D341Med (cell line): ENCODE results near the gene SH3GLB2.
"Not testable (repeated sequence)": the region's sequence is repeated elsewhere in the genome, so short reads cannot be mapped to it uniquely, and the experiment has no call there.

Experiments used
- DNase-seq: peaks from one replicate; pipeline ENCODE4 v3.0.0; 2012; ENCODE audit warnings: low spot score

The SH3GLB2 gene

DNA sequence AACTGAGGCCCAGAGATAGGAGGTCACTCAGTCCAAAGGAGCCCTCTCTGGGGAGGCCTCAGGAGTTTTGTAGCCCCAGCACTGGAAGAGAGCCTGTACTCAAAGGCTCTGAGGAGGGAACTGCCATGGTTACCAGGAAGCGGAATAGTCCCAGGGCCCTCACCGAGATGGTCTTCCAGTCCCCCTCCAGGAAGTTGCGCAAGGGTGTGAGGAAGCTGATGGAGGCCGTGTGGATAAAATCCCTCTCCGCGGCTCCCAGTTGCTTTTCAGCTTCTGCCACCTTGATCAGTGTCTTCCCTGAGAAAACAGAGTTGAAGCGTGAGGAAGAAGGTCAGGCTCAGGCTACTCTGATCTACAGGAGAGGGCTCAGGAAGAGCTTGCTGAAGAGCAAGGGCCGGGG lies 13.5 kb downstream of the SH3GLB2 start:
- peak; percentile 7 for DNase-seq

DNA sequence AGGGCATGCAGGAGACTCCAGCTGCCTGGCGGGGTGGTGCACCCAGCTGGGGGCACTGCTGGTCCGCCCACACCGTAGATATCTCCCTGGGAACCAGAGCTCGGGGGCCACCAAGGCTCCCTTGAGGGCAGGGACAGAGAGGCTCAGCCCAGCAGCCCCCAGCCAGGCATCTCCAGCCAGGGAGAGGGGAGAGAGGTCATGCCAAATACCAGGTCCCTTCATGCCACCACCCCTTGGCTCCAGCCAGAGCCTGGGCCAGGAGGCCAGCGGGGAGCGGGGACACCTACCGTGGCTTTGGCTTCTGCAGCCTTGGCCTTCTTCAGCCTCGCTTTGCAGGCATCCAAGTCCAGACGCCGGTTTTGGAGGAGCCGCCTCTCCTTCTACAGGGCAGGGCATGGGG lies 14.0 kb downstream of the SH3GLB2 start:
- peak; percentile 8 for DNase-seq

DNA sequence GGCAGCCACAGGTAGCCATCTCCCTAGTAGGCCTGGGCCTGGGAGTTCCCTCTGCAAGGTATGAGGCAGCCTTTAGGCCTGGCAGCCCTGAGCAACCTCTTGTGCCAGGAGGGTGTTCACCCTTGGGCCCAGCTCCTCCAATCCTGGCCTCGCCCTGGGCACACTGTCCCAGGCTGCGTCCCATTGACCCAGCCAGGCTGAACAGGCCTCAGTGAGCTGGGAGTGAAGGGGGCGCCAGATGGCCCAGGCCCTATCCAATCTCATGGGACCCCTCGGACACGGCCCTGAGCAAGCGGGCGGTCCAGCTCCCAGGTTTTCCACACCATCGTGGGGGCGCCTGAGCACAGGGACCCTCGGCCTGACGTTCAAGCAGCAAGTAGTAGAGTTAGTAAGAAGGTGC lies 14.5 kb downstream of the SH3GLB2 start:
- DNase-seq = peak; percentile 25

DNA sequence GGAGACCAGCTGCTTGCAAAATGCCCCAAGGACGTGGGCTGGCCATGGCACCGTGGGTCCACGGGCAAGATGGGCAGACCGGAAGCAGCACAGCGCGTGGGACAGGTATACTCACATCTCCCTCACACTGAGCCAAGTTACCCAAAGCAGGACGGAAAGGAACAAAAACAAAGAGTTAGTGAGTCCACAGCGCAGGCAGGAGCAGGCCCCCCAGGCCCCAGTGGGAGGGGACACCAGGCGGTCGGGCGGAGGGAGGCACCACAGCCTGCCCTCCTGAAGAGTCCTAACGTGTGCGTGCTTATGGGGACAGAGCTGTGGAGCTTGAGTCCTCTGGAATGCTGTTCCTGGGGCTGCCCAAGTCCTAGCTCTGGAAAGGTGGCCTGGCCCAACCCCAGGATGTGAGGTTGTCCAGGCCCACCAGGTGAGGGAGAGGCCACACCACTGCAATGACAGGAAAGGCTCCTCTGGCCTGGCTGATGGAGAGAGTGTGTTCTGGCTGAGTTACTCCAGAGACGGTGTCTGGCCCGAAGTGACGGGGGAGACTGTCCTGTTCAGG lies 15.2 kb downstream of the SH3GLB2 start:
- DNase-seq = peak; percentile 25

DNA sequence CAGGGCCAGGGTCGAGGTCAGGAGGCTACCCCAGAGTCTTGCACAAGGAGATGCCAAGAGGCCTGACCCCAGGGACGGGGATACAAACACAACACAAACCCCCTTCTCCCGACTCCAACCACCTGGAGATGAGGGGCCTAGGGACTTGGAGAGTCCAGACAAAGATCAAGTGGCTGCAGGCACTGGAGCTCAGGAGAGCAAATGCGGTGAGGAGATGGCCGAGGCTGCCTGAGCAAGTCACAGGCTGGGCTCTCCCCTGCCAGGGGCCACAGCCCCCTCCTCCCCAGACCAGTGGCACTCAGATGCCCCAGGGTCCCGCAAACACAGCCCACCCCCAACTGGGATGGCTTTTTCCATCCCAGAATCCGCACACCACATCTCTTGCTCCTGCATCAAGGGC lies 15.8 kb downstream of the SH3GLB2 start:
- DNase-seq = peak; percentile 15

DNA sequence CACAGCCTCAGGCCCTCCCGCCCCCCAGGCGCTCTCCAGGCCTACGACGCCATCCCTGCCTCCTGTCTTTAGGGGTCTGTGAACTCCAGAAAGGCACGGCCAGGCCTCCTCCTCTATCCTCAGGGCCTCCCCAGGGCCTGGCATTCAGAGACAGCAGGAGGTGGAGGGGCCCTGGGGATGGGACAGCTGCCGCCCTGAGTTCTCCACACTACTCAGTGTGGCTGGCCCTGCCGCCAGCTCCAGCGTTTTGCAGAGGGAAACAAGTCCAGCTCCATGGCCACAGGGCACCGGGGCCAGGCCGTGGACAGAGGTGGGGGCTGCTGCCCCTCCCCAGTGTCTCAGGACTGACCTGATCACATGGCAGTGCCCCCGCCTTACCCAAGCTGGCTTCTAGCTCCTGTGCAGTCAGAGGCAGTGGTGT lies 16.4 kb downstream of the SH3GLB2 start:
- DNase-seq = peak; percentile 73

DNA sequence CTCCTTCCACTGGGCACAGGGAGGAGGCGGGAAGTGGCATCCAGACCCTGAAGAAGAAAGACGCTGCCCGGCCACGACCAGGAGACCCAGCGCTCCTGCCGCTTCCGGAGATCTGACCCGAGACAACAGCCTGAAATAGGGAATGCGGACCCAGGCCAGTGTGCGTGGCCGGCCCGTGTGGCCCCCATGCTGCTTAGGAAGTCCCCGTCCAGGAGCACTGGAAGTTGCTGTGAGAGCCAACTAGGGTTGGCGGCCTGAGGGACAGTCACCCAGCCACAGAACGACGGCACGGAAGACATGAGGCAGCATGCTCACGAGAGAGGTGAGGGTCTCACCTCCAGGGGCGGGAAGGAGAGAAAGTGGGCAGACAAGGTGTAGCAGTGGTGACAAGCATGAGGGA lies 17.0 kb downstream of the SH3GLB2 start:
- DNase-seq = no peak

DNA sequence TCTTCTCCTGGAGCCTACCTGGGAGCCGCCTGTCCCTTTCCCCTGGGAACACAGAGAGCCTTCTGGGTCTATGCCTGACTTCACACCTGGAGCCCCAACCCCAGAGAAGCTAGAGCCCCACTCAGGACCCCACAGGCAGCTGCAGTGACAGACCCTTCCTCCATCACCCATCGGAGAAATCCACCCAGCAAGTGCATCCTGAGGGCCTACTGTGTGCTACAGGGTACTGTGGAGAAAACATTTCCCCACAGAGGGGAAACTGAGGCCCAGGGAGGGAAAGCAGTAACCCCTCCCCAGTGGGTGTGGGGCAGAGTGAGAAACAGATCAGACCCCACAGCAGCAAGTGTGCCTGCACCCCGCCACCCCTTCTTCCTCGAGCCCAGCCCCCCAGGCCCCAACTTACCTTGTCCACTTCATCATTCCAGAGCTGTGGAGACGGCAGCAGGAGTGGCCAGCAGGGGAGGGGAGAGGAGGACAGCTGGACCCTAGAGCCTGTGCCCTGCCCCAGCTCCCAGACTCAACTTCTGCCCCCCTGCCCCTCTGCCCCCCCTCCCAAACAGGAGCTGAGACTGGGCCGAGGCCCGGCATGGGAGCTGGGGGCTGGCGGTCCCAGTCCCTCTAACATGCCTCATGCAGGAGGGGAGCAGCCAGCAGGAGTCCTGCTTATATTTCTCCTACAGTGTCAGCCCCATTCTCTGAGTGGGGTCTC lies 17.7 kb downstream of the SH3GLB2 start:
- peak; percentile 24 for DNase-seq

DNA sequence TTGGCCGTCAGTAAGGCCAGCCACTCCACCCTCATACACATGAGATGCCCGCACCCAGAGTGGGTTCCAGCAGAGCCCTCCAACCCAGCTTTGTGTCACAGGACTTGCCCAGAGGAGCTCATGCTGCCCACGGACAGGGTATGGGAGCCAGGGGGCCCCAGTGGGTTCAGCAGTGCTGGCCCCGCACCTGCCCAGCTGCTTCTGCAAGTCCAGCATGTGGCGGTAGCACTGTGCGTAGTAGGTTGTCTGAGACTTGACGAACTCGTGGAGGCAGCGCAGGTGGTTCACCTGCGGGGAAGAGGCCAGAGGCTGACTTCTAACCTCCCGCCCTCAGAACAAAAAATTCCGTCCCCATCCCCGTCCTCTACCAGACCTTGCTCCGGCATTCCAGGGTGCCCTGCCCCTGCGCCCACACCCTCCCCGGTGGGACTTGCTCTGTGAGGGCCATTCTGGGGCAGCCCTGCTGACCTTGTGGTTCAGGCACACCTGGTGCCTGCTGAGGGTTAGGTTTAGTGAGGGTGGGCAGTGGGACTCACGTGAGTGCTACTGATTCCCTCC lies 18.5 kb downstream of the SH3GLB2 start:
- DNase-seq = peak; percentile 10

DNA sequence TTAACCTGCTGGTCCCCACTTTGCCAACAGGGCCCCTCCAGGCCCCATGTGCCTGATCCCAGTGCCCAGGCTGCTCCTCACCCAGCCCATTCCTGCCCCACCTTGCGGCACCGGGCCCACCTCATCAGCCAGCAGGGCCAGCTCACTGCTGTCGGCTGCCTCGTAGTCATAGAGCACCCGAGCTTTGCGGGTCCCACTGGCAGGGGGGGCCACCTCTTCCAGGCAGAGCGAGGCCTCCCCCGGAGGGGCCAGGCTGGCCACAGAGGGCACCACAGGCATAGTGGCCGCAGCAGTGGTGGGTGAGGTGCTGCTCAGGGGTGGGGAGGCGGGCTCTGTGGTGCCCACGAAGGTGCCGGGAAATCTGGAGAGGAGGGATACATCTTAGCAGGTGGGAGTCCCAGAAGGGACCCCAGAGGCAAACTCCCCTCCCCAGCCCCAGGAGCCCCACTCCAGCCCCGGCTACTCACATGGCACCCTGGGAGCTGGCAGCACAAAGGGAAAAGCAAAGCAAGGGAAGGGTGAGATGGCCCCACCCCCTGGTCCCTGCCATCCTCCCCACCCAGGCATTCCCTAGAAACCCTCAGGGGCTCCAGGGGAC lies 19.0 kb downstream of the SH3GLB2 start:
- DNase-seq = no peak

DNA sequence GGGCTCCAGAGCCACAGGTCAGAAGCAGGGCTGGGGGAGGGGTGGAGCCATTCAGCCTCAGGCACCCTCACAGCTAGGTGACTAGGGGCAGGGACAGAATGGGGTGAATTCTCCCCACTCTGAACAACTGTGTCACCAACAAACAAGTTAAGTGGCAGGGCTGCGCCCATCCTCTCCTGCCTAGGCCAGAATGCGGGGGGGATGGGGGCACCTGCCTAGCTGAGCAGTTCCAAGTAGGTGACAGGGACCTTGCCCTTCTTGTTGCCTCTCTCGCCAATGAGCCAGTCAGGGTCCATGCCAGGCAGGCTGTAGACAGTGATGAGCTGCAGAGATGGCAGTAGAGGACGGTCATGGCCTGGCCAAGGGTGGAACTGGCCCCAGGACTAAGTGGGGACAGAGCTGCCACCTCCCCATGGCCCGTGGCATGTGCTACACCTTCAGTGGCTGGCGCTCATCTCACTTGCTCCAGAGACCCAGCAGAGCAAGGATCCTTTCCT lies 19.6 kb downstream of the SH3GLB2 start:
- no peak for DNase-seq

DNA sequence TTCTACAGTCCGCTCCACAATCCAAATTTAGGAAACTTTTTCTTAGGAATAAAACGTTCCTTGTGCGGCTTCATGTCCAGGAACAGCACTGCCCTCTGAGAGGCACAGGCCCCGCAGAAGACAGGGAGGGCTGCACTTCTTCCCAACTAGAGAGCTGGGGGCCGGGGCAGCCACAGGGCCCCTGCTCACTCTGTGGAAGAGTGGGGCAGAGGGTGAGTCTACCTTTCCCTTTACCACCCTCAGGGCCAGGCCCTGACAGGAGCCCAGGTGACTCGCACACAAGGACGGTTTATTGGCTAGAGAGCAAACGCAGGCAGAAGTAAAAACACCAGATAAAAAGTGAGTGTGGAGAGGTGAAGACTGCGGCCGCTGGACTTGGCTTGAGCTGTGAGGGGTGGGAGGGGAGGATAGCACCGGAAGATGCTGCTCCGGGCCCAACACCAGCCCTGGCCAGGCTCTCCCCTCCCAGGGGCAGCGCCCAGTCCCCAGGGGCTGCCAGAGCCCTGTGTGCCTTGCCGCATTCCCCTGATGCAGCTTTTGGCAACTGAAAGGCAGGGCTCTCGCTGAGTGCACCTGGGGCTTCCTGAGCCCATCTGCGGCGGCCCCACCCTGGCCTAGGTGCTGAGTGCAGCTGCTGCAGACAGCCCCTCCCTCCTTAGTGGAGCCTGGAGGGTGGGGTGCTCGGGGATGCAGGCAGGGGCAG lies 20.2 kb downstream of the SH3GLB2 start:
- peak; percentile 33 for DNase-seq

DNA sequence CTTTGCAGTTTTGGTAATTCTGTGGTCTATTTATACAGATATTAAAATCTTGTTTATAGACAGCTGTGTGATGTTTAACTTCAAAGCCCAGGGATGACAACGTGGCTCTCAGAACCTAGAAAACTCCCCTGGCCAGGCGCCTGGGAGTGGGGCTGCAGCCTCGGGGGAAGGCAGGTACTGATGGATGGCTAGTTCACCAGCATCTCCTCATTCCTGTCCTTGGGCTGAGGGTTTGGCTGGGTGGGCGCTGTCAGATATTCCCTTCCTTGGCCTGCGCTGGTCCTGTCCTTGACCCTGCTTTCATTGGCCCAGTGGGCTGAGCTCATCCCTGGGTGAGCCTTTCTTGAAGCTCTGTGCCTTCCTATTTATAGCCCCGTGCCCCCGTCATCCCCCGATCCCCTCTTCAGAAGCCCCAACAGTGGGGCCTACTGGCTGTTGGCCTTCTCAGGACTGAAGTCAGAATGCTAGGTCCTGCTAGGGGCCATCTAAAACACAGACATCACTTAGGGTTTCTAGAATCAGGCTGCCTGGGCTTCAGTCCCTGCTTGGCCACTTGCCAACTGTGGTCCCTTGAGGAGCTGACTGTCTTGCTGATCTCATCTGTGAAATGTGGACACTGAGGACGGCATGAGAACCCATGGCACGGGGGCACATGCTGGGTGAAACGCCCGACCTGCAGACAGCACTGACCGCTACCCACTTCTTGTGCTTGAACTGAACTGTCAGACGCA lies 20.9 kb downstream of the SH3GLB2 start:
- no peak for DNase-seq

DNA sequence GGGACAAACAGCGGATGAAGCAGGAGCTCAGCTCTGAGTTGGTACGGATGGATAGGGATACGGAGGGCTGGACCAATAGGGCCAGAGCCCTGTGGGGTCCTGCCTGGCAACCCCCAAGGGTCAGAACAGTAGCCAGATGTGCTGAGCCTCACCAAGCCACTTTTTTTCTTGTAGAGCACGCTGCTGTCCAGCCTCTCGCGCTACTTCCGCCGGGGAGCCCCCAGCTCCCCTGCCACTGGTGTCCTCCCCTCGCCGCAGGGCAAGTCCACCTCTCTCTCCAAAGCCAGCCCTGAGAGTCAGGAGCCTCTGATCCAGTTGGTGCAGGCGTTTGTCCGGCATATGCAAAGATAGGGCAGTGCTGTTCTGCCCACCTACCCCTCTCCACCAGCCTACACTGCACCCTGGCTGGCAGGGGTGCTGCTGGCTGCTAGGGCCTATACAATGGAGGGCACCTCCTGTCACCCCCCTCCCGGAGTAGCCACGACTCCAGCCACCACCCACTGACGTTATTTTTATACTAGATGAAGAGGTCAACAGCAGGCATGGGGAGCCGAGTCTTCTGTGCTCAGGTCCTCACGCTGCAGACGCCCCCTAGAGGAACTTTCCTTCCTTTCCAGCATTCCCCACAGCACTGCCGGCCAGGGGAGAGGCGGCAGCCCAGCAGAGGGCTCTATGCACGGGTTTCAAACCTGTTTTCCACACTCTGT lies 21.6 kb downstream of the SH3GLB2 start:
- peak; percentile 90 for DNase-seq

DNA sequence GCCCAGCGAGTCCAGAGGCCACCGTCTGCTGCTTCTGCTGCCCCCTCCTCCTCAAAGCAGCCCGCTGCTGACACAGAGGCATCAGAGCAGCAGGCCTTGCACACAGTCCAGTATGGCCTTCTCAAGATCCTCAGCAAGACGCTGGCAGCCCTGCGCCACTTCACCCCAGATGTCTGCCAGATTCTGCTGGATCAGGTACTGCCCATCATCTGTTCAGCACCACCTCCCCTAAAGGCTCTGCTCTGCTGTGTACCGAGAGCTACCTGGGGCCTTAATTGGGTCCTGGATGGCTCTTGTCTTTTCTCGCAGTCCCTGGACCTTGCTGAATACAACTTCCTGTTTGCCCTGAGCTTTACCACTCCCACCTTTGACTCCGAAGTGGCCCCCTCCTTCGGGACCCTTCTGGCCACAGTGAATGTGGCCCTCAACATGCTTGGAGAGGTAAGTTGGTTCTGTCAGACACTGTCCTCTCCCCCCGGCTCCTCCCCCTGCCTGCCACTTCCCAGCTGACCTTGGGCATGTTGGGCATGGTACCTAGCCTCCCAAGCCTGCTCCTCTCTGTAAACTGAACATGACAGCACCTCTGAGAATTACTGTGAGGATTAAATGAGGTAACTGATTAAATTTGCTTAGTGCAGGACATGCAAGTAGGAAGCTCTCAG lies 22.7 kb downstream of the SH3GLB2 start:
- no peak for DNase-seq

DNA sequence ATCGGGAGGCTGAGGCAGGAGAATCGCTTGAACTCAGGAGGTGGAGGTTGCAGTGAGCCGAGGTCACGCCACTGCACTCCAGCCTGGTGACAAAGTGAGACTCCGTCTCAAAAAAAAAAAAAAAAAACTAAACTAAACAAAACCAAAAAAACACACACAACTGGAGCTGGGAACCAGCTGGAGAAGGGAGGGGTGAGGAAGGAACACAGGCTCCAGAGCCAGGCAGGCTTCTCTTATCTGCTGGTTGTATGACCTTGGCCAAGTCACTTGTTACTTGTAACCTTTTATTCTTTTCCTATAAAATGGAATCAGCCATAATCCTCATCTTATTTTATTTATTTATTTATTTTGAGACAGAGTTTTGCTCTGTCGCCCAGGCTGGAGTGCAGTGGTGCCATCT lies 24.0 kb downstream of the SH3GLB2 start:
- DNase-seq = not testable (repeated sequence)

DNA sequence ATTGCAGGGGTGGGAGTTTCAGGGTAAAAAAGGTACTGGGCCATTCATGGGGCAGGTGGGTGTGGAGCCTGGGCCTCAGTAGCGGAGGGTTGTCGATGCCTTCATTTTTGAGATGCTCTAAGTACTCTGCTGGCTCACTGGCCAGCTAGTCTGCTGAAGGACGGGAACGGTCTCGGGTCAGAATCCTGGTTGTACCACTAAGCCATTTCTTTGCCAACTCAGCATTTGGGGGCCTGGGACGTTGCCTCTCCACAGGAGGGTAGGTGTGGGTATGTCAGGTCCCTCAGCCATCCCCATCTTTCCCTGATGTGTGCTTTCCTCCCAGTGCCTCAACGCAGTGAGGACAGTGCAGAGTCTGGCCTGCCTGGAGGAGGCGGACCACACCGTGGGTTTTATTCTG lies 25.1 kb downstream of the SH3GLB2 start:
- DNase-seq = peak; percentile 9

DNA sequence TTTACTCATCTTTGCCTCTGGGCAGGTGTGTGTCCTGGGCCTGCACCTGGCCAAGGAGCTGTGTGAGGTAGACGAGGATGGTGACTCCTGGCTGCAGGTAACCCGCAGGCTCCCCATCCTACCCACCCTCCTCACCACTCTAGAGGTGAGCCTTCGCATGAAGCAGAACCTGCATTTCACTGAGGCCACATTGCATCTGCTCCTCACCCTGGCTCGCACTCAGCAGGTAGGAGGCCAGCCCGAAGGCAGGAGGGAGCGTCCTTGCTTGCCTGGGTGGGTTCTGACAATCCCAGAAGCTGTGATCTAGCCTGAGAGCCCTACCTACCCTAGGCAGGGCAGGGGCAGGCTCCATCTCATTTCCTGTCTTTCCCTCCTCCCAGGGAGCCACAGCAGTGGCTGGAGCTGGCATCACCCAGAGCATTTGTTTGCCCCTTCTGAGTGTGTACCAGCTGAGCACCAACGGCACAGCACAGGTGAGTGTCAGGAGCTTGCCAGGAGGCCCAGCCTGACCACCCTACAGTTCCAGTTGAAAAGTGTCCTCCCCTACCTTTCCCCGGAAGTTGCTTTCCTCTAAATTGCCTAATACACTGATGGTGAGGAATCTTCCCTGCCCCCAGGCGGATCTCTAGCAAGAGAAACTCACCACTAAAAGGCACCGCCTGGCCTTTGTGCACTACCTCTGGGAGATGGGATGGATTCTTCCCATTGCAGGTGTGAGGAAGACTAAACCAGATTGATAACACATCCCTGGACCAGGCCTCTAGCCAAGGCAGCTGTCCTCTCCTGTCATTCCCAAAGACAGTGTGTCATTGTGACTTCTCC lies 26.4 kb downstream of the SH3GLB2 start:
- no peak for DNase-seq

DNA sequence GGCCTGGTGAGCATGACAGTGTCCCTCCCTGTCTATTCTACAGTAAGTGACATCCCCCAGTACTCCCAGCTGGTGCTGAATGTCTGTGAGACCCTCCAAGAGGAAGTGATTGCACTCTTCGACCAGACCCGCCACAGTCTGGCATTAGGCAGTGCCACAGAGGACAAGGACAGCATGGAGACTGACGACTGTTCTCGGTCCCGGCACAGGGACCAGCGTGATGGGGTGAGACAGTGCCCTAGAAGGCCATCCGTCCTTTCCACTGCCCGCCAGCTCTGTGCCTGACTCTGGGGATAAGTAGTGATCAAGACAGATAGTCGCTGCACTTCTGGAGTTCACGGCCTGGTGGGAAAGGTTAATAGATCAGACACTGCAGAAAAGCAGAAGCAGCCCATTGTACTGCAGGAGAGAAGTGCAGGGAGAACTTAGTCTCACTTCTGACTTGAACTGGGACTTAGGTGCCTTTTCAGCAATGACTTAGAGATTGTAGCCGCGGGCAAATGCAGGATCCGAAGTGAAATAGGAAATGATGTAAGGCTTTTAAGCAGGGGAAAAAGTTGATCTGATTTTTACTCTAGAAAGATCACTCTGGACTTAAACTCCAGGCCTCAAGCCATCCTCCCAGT lies 28.4 kb downstream of the SH3GLB2 start:
- DNase-seq = no peak
